GM21447 (cell line): ENCODE data around the gene OSR1.
"Not testable (repeated sequence)": the region's sequence is repeated elsewhere in the genome, so short reads cannot be mapped to it uniquely, and the experiment has no call there.

ENCODE experiments used
- ATAC-seq: cut with Tn5 transposase; IDR thresholded peaks from one replicate; pipeline ENCODE4 v1.9.1; 2021; ENCODE audit not compliant: unreplicated experiment

The OSR1 gene

GRCh38 chr2:19358242-19359020 lies at the start of gene OSR1:
OSR1 (minus strand) TSS chr2:19358623; CDS start chr2:19353805, 4,818 bp downstream.
- no peak for ATAC-seq

GRCh38 chr2:19403785-19404184 lies 45.4 kb upstream of the OSR1 start:
- ATAC-seq: no peak

- no peak for ATAC-seq
Measured at GRCh38 chr2:19392191-19392590, 33.8 kb upstream of the OSR1 start.

- not testable (repeated sequence) for ATAC-seq
Measured at GRCh38 chr2:19389469-19389868, 31.0 kb upstream of the OSR1 start.

- no peak for ATAC-seq
Measured at GRCh38 chr2:19380532-19380931, 22.1 kb upstream of the OSR1 start.

- ATAC-seq: no peak
Measured at GRCh38 chr2:19378939-19379338, 20.5 kb upstream of the OSR1 start.

GRCh38 chr2:19377717-19378116 lies 19.3 kb upstream of the OSR1 start:
- no peak for ATAC-seq

- ATAC-seq: no peak
Measured at GRCh38 chr2:19373352-19373751, 14.9 kb upstream of the OSR1 start.

- ATAC-seq: no peak
Measured at GRCh38 chr2:19371996-19372582, 13.7 kb upstream of the OSR1 start.

GRCh38 chr2:19369341-19369955 lies 11.0 kb upstream of the OSR1 start:
- ATAC-seq: no peak

GRCh38 chr2:19368760-19369159 lies 10.3 kb upstream of the OSR1 start:
- no peak for ATAC-seq

- no peak for ATAC-seq
Measured at GRCh38 chr2:19367326-19367725, 8.9 kb upstream of the OSR1 start.

GRCh38 chr2:19365126-19365525 lies 6.7 kb upstream of the OSR1 start:
- no peak for ATAC-seq

GRCh38 chr2:19364014-19364413 lies 5.6 kb upstream of the OSR1 start:
- no peak for ATAC-seq

- no peak for ATAC-seq
Measured at GRCh38 chr2:19363474-19363778, 5.0 kb upstream of the OSR1 start.

- peak; percentile 59 for ATAC-seq
Measured at GRCh38 chr2:19362755-19363473, 4.5 kb upstream of the OSR1 start.

- ATAC-seq: no peak
Measured at GRCh38 chr2:19362094-19362754, 3.8 kb upstream of the OSR1 start.

- no peak for ATAC-seq
Measured at GRCh38 chr2:19361325-19361990, 3.0 kb upstream of the OSR1 start.

GRCh38 chr2:19360966-19361321 lies 2.5 kb upstream of the OSR1 start:
- ATAC-seq: no peak

GRCh38 chr2:19360266-19360965 lies 2.0 kb upstream of the OSR1 start:
- no peak for ATAC-seq
